Stomach (tissue), 9 donors: Measurements from ENCODE around the gene KLF12. TPM values are rescaled to one million over a fixed set of nuclear protein-coding genes. Genes with fewer than 3 reads are reported as not detected.

ENCODE experiments used
- DNase-seq, 2 donors: peaks; one replicate each; pipeline versions ENCODE4 v3.0.0 to v3.0.0-alpha.2; 2013 to 2019
- H3K27ac ChIP-seq, 5 donors: fragments of 200-600 bp in 4 of 5; sonication (generic) in 4 of 5; one replicate each; pipeline ENCODE4 v1.5.1; 2013 to 2019; ENCODE audit warnings: mild to moderate bottlenecking in 1 of 5, moderate library complexity in 1 of 5
- H3K27me3 ChIP-seq, 3 donors: fragments of 200-600 bp; sonication (generic); one replicate each; pipeline ENCODE4 v1.5.1; 2017 to 2019; ENCODE audit warnings: mixed run types in 1 of 3
- H3K36me3 ChIP-seq, 4 donors: fragments of 200-600 bp; sonication (generic); 1 replicate in 3 of 4; 2 replicates in 1 of 4; pipeline ENCODE4 v1.5.1; 2016 to 2019
- H3K4me1 ChIP-seq, 4 donors: fragments of 200-600 bp; sonication (generic); one replicate each; pipeline ENCODE4 v1.5.1; 2016 to 2019
- H3K4me3 ChIP-seq, 4 donors: fragments of 200-600 bp; sonication (generic) in 3 of 4; one replicate each; pipeline ENCODE4 v1.5.1; 2016 to 2019; ENCODE audit warnings: mild to moderate bottlenecking in 1 of 4
- H3K9me3 ChIP-seq, 4 donors: fragments of 200-600 bp; sonication (generic); one replicate each; pipeline ENCODE4 v1.5.1; 2016 to 2019
- EP300 ChIP-seq: sonication (generic); formaldehyde crosslinking; IDR thresholded peaks from one replicate; pipeline ENCODE4 v1.6.1; 2017; ENCODE audit warnings: antibody characterized with exemption
- POLR2A ChIP-seq, 4 donors: fragments of 450-650 bp; IDR thresholded peaks; one replicate each; pipeline ENCODE4 v1.6.1; 2016; ENCODE audit warnings: antibody characterized with exemption in 4 of 4, control low read depth in 2 of 4, mild to moderate bottlenecking in 1 of 4, moderate library complexity in 1 of 4
- POLR2AphosphoS5 ChIP-seq, 3 donors: sonication (generic); formaldehyde crosslinking; IDR thresholded peaks; one replicate each; pipeline ENCODE4 v1.6.1; 2016; ENCODE audit warnings: antibody characterized with exemption in 3 of 3
- WGBS, 5 donors: extraction: QIAGEN DNeasy Blood & Tissue Kit in 3 of 5; methylation state at CpG; one replicate each; pipeline versions ENCODE4 v1.1.5 to v1.1.7; 2013 to 2018; 5-methylcytosine and 5-hydroxymethylcytosine counted together
- intact Hi-C: fragments of 100-400 bp; cut with DNase I; formaldehyde crosslinking; loops from one replicate; pipeline ENCODE4 v1.15.1; 2023; ENCODE audit warnings: low total_unique reads
- polyA plus RNA-seq, 3 donors: library from polyadenylated mRNA; stranded (reverse); fragments of 200-250 nt; gene quantifications; one replicate each; pipeline ENCODE4 v1.2.3, GENCODE V29; 2013
- total RNA-seq, 5 donors: library from RNA; depleted of rRNA; stranded (reverse); fragments of >200 nt; gene quantifications; one replicate each; pipeline versions ENCODE4 v1.1.0 to v1.2.3, GENCODE V29; 2014 to 2016
- TF ChIP-seq, protein P1 (sequence below), 7 experiments: fragments of 450-650 bp in 4 of 7; fragments of 200-600 bp in 3 of 7; sonication (generic) in 3 of 7; IDR thresholded peaks; one replicate each; pipeline ENCODE4 v1.5.1; 2016 to 2019; ENCODE audit warnings: antibody characterized with exemption in 7 of 7, control low read depth in 2 of 7, mild to moderate bottlenecking in 1 of 7
- donor health status: healthy with polysubstance abuse.
- donor health status: Bipolar disorder and iron deficiency.
- donor health status: healthy.

The KLF12 gene
- total and polyA plus RNA-seq, 8 donors, result 0.73 to 24.6 (median 3.6) TPM

- WGBS, 5 donors, result 0 to 1% (median 1%) methylated on average over 32 to 71 of the region's 72 CpGs
- TF ChIP-seq, protein P1, sequence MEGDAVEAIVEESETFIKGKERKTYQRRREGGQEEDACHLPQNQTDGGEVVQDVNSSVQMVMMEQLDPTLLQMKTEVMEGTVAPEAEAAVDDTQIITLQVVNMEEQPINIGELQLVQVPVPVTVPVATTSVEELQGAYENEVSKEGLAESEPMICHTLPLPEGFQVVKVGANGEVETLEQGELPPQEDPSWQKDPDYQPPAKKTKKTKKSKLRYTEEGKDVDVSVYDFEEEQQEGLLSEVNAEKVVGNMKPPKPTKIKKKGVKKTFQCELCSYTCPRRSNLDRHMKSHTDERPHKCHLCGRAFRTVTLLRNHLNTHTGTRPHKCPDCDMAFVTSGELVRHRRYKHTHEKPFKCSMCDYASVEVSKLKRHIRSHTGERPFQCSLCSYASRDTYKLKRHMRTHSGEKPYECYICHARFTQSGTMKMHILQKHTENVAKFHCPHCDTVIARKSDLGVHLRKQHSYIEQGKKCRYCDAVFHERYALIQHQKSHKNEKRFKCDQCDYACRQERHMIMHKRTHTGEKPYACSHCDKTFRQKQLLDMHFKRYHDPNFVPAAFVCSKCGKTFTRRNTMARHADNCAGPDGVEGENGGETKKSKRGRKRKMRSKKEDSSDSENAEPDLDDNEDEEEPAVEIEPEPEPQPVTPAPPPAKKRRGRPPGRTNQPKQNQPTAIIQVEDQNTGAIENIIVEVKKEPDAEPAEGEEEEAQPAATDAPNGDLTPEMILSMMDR (IDR thresholded peaks at IDR 0.05), result no peak
- TF ChIP-seq POLR2AphosphoS5 (IDR thresholded peaks at IDR 0.05), result peak in 1 of 3 donors; percentile 40
- H3K27ac ChIP-seq, result peak overlapping the region; percentile 94 to 97 (median 96)
- peaks cover 13 to 36% (median 25%) of the 10 kb centered on the region in 4 donors for H3K4me1 ChIP-seq
- intact Hi-C loops, result no loop called here
- peak overlapping the region; percentile 89 to 96 (median 90) for H3K4me3 ChIP-seq
- no peaks in the 10 kb centered on the region for H3K9me3 ChIP-seq
- H3K36me3 ChIP-seq, result no peaks in the 10 kb centered on the region
- DNase-seq, result peak; percentile 68 to 93
- H3K27me3 ChIP-seq, result peaks cover 0 to 11% (median 0%) of the 10 kb centered on the region in 3 donors
Measured at GRCh38 chr13:74135326-74136083, 1.3 kb upstream of the KLF12 start.

- WGBS, 5 donors, result 0 to 1% (median 1%) methylated on average over 1 to 63 of the region's 63 CpGs
Measured at GRCh38 chr13:74134777-74135325, 647 bp upstream of the KLF12 start.

GRCh38 chr13:74133657-74134201 lies 475 bp downstream of the KLF12 start:
- peak overlapping the region; percentile 94 to 97 (median 96) for H3K27ac ChIP-seq
- no peaks in the 10 kb centered on the region for H3K36me3 ChIP-seq
- H3K9me3 ChIP-seq, result no peaks in the 10 kb centered on the region
- peak; percentile 73 to 97 for DNase-seq
- peak overlapping the region; percentile 89 to 96 (median 90) for H3K4me3 ChIP-seq
- WGBS, 5 donors, result 0 to 2% (median 1%) methylated on average over 21 to 35 of the region's 35 CpGs
- peaks cover 22 to 53% (median 33%) of the 10 kb centered on the region in 4 donors for H3K4me1 ChIP-seq
- TF ChIP-seq, protein P1 (IDR thresholded peaks at IDR 0.05), result no peak
- no peak for TF ChIP-seq EP300
- peak; percentile 16 to 73 (median 60) for TF ChIP-seq POLR2AphosphoS5 (IDR thresholded peaks at IDR 0.05)
- peak in 2 of 4 donors; percentile 13 to 14 for TF ChIP-seq POLR2A (IDR thresholded peaks at IDR 0.05)
- peaks cover 0 to 11% (median 0%) of the 10 kb centered on the region in 3 donors for H3K27me3 ChIP-seq
- intact Hi-C loops, result no loop called here

More at GRCh38 chr13:74134777-74135325, 647 bp upstream of the KLF12 start:
- H3K4me3 ChIP-seq, result peak overlapping the region; percentile 89 to 96 (median 90)
- no peaks in the 10 kb centered on the region for H3K9me3 ChIP-seq
- no peaks in the 10 kb centered on the region for H3K36me3 ChIP-seq
- intact Hi-C loops, result no loop called here
- peaks cover 19 to 43% (median 28%) of the 10 kb centered on the region in 4 donors for H3K4me1 ChIP-seq
- DNase-seq, result peak; percentile 67 to 84
- TF ChIP-seq EP300, result no peak
- no peak for TF ChIP-seq POLR2AphosphoS5 (IDR thresholded peaks at IDR 0.05)
- peaks cover 0 to 11% (median 0%) of the 10 kb centered on the region in 3 donors for H3K27me3 ChIP-seq
- peak overlapping the region; percentile 94 to 97 (median 96) for H3K27ac ChIP-seq

DNA sequence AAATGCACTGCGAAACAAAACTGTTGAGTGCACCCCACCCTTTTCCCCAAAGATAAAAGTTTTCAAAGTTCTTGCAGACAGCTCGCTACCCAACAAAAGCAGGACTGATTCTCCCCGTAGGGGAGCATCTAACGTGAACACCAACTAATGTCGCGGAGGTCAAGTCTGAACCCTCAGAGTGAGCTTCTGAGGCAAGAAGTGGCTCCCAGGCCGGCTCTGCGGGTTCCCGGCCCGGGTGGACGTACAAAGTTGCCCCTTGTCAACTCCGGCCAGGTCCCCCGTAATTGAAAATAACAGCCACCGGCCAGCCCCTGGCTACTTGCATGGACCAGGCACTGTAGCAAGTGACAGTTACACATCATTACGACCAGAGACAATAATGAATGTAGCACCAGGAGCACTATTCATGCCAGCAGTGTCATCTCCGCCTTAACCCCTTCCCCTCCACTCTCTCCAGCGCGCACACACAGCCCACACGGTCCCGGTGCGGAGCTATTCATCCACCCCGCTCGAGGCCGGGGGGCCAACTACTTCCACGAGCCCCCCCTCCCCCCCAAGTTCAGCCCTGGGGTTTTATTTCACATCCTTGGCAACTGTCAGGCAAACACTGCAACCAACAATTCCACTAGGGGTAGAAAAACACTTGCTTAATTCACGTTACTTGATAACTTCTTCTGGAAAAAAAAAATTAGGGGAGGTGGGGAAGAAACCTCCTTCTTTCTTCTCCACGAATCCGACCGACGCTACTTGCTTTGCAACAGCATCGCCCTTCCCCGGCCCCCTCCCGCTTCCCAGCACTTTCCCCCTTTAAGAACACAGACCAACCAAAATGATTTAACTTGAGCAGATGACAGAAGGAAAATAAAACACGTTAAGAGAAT lies 1.2 kb downstream of the KLF12 start:
- Histone ChIP-seq H3K27ac (peak overlapping the region; percentile 94 to 97 (median 96)), H3K27me3 (peaks cover 0 to 11% (median 0%) of the 10 kb centered on the region in 3 donors), H3K4me1 (peaks cover 22 to 60% (median 40%) of the 10 kb centered on the region in 4 donors), H3K4me3 (peak overlapping the region; percentile 89 to 96 (median 90)), H3K9me3 (no peaks in the 10 kb centered on the region), H3K36me3 (no peaks in the 10 kb centered on the region)
- 0 to 1% (median 1%) methylated on average over 29 to 34 of the region's 34 CpGs for WGBS, 5 donors
- DNase-seq, result peak; percentile 36 to 76
- TF ChIP-seq EP300, result no peak
- TF ChIP-seq POLR2AphosphoS5 (IDR thresholded peaks at IDR 0.05), result no peak
- TF ChIP-seq POLR2A (IDR thresholded peaks at IDR 0.05), result no peak
- TF ChIP-seq, protein P1 (IDR thresholded peaks at IDR 0.05), result no peak
- intact Hi-C loops, result no loop called here
